Skeletal muscle tissue (tissue), 4 donors: ENCODE measurements around the gene MED12L. TPM values are rescaled to one million over a fixed set of nuclear protein-coding genes. Genes with fewer than 3 reads are reported as not detected.

Experiments used
- H3K27ac ChIP-seq: one replicate; pipeline ENCODE4 v1.7.0; 2013; ENCODE audit warnings: mild to moderate bottlenecking, low read depth, low read length, inconsistent platforms
- H3K27me3 ChIP-seq, 3 donors: one replicate each; pipeline ENCODE4 v1.7.0; 2013; ENCODE audit warnings: low read length in 3 of 3; ENCODE audit not compliant: control insufficient read depth in 3 of 3, insufficient read depth in 3 of 3
- H3K36me3 ChIP-seq, 3 donors: one replicate each; pipeline ENCODE4 v1.7.0; 2013; ENCODE audit warnings: low read length in 3 of 3; ENCODE audit not compliant: control insufficient read depth in 3 of 3, insufficient read depth in 3 of 3
- H3K4me1 ChIP-seq, 3 donors: one replicate each; pipeline ENCODE4 v1.7.0; 2013; ENCODE audit warnings: low read length in 3 of 3, mild to moderate bottlenecking in 3 of 3; ENCODE audit not compliant: control insufficient read depth in 3 of 3, insufficient read depth in 3 of 3
- H3K4me3 ChIP-seq, 3 donors: one replicate each; pipeline ENCODE4 v1.7.0; 2013; ENCODE audit warnings: low read length in 3 of 3
- H3K9ac ChIP-seq, 3 donors: one replicate each; pipeline ENCODE4 v1.7.0; 2013; ENCODE audit warnings: low read length in 3 of 3, mild to moderate bottlenecking in 3 of 3, moderate library complexity in 2 of 3, low read depth in 1 of 3
- H3K9me3 ChIP-seq, 3 donors: one replicate each; pipeline ENCODE4 v1.7.0; 2013; ENCODE audit warnings: low read length in 3 of 3; ENCODE audit not compliant: control insufficient read depth in 3 of 3
- total RNA-seq: library from RNA; depleted of rRNA; stranded (reverse); fragments of >200 nt; gene quantifications from one replicate; pipeline ENCODE4 v1.2.3, GENCODE V29; 2014
- donor health status: Osteomylitis.

The MED12L gene
- total RNA-seq, 1 donor from 2014 or later: 8.9 TPM

DNA sequence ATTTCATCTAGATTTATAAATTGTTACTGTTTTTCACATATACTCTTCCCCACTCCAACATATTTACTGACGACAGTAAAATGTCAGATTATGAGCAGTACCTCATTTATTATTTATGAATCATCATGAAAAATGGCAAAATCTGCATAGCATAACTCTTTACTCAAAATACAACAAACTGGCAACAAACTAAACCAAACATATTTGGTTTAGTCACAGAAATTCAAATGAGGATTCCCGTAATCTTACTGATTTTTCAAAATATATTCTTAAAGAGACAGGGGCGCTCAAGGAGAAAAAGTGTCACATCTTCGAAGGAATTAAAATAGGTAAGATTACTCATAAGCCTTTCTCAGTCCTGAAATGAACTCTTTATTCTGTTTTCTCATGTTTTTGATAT is 234.2 kb downstream of the MED12L start:
- H3K27me3 ChIP-seq: no peaks in the 10 kb centered on the region
- H3K9ac ChIP-seq: no peak overlapping the region
- H3K9me3 ChIP-seq: no peaks in the 10 kb centered on the region
- H3K27ac ChIP-seq: no peak overlapping the region
- H3K4me3 ChIP-seq: no peak overlapping the region
- no peaks in the 10 kb centered on the region for H3K4me1 ChIP-seq
- no peaks in the 10 kb centered on the region for H3K36me3 ChIP-seq

- Histone ChIP-seq H3K4me3 (no peak overlapping the region), H3K27me3 (no peaks in the 10 kb centered on the region), H3K9me3 (no peaks in the 10 kb centered on the region), H3K9ac (no peak overlapping the region), H3K36me3 (no peaks in the 10 kb centered on the region), H3K27ac (no peak overlapping the region), H3K4me1 (no peaks in the 10 kb centered on the region)
Measured at GRCh38 chr3:151320131-151320530, 234.7 kb downstream of the MED12L start.

GRCh38 chr3:151321526-151321925 is 236.1 kb downstream of the MED12L start:
- H3K36me3 ChIP-seq: no peaks in the 10 kb centered on the region
- no peaks in the 10 kb centered on the region for H3K27me3 ChIP-seq
- no peak overlapping the region for H3K4me3 ChIP-seq
- no peak overlapping the region for H3K27ac ChIP-seq
- no peak overlapping the region for H3K9ac ChIP-seq
- no peaks in the 10 kb centered on the region for H3K9me3 ChIP-seq
- no peaks in the 10 kb centered on the region for H3K4me1 ChIP-seq

DNA sequence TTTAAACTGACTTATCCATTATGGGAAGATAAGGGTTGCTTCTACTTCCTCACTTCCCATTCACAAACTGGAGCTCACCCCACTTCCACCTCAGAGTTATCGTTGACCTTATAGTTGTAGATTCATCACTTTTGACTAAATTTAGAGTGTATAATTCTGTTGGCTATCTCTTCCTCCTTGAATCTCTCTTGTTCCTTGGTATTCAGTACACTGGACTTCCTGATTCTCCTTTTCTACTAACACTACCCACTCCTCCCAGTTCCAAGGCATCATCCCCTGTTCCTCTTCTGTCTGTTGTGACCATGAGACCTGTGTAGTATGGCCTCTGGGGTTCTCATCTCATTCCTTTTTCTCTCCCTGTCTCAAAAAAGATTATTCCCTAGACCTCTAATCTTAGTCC is 237.0 kb downstream of the MED12L start:
- H3K4me1 ChIP-seq: no peaks in the 10 kb centered on the region
- no peaks in the 10 kb centered on the region for H3K36me3 ChIP-seq
- H3K9ac ChIP-seq: no peak overlapping the region
- no peak overlapping the region for H3K4me3 ChIP-seq
- H3K27ac ChIP-seq: no peak overlapping the region
- H3K27me3 ChIP-seq: no peaks in the 10 kb centered on the region
- H3K9me3 ChIP-seq: no peaks in the 10 kb centered on the region

- Histone ChIP-seq H3K4me1 (no peaks in the 10 kb centered on the region), H3K9me3 (no peaks in the 10 kb centered on the region), H3K36me3 (no peaks in the 10 kb centered on the region), H3K27ac (no peak overlapping the region), H3K9ac (no peak overlapping the region), H3K4me3 (no peak overlapping the region), H3K27me3 (no peaks in the 10 kb centered on the region)
Measured at GRCh38 chr3:151327571-151328198, 242.2 kb downstream of the MED12L start.

- Histone ChIP-seq H3K4me3 (peak overlapping the region in 1 of 3 donors; percentile 5), H3K27ac (no peak overlapping the region), H3K9ac (no peak overlapping the region)
Measured at GRCh38 chr3:151328298-151328995, 243.0 kb downstream of the MED12L start.

DNA sequence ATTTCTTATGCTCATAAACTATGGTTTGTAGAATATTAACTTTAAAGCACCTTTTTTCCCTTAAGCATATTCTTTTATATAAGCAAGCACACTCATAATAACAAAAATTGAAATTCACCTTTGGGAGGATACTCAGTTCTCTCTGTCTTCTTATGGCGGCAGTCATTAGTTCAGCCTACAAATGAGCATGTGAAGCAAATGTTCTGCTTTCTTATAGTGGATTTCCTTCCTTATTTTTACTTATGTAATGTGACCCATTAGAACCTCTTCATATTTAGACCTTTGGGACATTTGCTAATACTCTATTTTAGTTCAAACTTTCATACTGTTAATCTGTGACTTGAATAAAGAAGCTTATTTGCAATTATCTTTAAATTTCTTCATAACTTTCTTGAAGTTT is 243.9 kb downstream of the MED12L start, which contains the start of gene P2RY13:
Gene P2RY13 (minus strand): TSS at position 187 of the 400 bp plus-strand sequence. CDS start 21 bp downstream, at position 166.
- H3K27me3 ChIP-seq: no peaks in the 10 kb centered on the region
- H3K4me1 ChIP-seq: no peaks in the 10 kb centered on the region
- peak within 1 kb of the TSS in 1 of 3 donors; percentile 5 for H3K4me3 ChIP-seq
- no peaks in the 10 kb centered on the region for H3K36me3 ChIP-seq
- H3K27ac ChIP-seq: no peak within 1 kb of the TSS
- H3K9ac ChIP-seq: no peak within 1 kb of the TSS
- no peaks in the 10 kb centered on the region for H3K9me3 ChIP-seq

More at GRCh38 chr3:151328298-151328995, 243.0 kb downstream of the MED12L start:
- Histone ChIP-seq H3K4me1 (no peaks in the 10 kb centered on the region), H3K9me3 (no peaks in the 10 kb centered on the region), H3K36me3 (no peaks in the 10 kb centered on the region), H3K27me3 (no peaks in the 10 kb centered on the region)

DNA sequence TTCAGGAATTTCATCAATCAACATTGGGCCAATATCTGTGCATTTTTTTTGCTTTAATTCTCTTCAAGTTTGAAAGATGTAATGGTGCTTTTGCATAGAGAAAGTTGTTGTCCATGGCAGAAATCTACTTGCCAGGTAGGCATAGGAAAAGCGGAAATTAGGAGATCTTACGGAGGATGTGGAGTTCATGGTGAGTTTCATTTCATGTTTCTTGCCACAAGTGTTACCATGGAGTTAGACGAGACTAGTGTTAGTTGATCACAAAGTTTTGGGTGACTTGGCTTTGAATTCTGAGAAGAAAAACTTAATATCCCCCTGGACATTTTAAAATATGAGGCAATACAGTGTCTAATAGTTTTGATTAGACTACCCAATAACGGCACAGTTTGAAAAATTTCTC is 244.9 kb downstream of the MED12L start:
- Histone ChIP-seq H3K9ac (no peak overlapping the region), H3K4me3 (no peak overlapping the region), H3K27me3 (no peaks in the 10 kb centered on the region), H3K27ac (no peak overlapping the region), H3K4me1 (no peaks in the 10 kb centered on the region), H3K9me3 (no peaks in the 10 kb centered on the region), H3K36me3 (no peaks in the 10 kb centered on the region)

DNA sequence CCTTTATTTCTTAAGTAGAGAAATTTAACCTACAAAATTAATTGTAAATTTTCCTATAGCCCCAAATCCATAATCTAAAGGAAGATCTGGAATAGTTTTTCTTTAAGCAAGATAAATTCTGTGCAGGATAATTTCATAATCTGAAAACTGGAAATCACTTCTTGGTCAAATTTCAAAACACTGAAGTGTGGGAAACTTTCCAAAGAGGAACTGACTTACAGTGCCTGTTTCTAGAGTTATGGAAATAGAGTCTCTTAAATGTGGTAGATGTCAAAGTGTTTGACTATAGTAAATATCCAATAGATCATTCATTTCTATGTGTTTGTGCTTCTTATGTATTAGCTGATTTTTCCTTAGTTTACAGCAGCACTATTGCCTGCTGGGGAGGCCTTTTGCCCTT is 245.4 kb downstream of the MED12L start:
- Histone ChIP-seq H3K27me3 (no peaks in the 10 kb centered on the region), H3K9me3 (no peaks in the 10 kb centered on the region), H3K36me3 (no peaks in the 10 kb centered on the region), H3K27ac (no peak overlapping the region), H3K4me3 (no peak overlapping the region), H3K9ac (no peak overlapping the region), H3K4me1 (no peaks in the 10 kb centered on the region)

GRCh38 chr3:151331696-151332095 is 246.2 kb downstream of the MED12L start:
- H3K27me3 ChIP-seq: no peaks in the 10 kb centered on the region
- H3K4me1 ChIP-seq: no peaks in the 10 kb centered on the region
- no peak overlapping the region for H3K27ac ChIP-seq
- no peaks in the 10 kb centered on the region for H3K36me3 ChIP-seq
- no peaks in the 10 kb centered on the region for H3K9me3 ChIP-seq
- no peak overlapping the region for H3K9ac ChIP-seq
- no peak overlapping the region for H3K4me3 ChIP-seq
